ENCODE results near the gene FASTK. TPM values are rescaled to one million over a fixed set of nuclear protein-coding genes. Genes with fewer than 3 reads are reported as not detected.

Gene FASTK
- total and polyA plus RNA-seq, 4 donors = 45.6 to 216 (median 57.5) TPM

- 83 to 85% methylated on average over 4 of the region's 4 CpGs for WGBS, 2 donors
- H3K27ac ChIP-seq (ENCODE audit: low read depth in 1 of 2, low read length in 2 of 2) = no peak overlapping the region
- no peak overlapping the region for H3K4me3 ChIP-seq (ENCODE audit: low read length in 2 of 2)
- H3K4me1 ChIP-seq (ENCODE audit: control insufficient read depth in 1 of 2, insufficient read depth in 2 of 2, low read length in 2 of 2) = no peaks in the 10 kb centered on the region
- H3K27me3 ChIP-seq (ENCODE audit: control insufficient read depth in 1 of 2, insufficient read depth in 2 of 2, low read length in 1 of 2) = no peaks in the 10 kb centered on the region
- no peak for ATAC-seq (ENCODE audit: low FRiP score)
- intact Hi-C loops (cut with DNase I) = no loop called here
- no peak for DNase-seq
- H3K36me3 ChIP-seq (ENCODE audit: control insufficient read depth in 1 of 2, insufficient read depth in 2 of 2, low read length in 1 of 2) = no peaks in the 10 kb centered on the region
- H3K9me3 ChIP-seq (ENCODE audit: control insufficient read depth, low read length) = no peaks in the 10 kb centered on the region
These were observed 27.5 kb downstream of the FASTK start for GRCh38 chr7:151053096-151053495.

GRCh38 chr7:151051108-151051507 lies 29.5 kb downstream of the FASTK start:
- peak; percentile 73 to 90 for DNase-seq
- 1 to 2% methylated on average over 31 to 50 of the region's 50 CpGs for WGBS, 2 donors
- peak; percentile 63 for ATAC-seq (ENCODE audit: low FRiP score)
- Histone ChIP-seq H3K4me1 (ENCODE audit: control insufficient read depth in 1 of 2, insufficient read depth in 2 of 2, low read length in 2 of 2) (no peaks in the 10 kb centered on the region), H3K27ac (ENCODE audit: low read depth in 1 of 2, low read length in 2 of 2) (no peak overlapping the region), H3K27me3 (ENCODE audit: control insufficient read depth in 1 of 2, insufficient read depth in 2 of 2, low read length in 1 of 2) (no peaks in the 10 kb centered on the region), H3K4me3 (ENCODE audit: low read length in 2 of 2) (no peak overlapping the region), H3K9me3 (ENCODE audit: control insufficient read depth, low read length) (no peaks in the 10 kb centered on the region), H3K36me3 (ENCODE audit: control insufficient read depth in 1 of 2, insufficient read depth in 2 of 2, low read length in 1 of 2) (no peaks in the 10 kb centered on the region)
- intact Hi-C loops (cut with DNase I) = no loop called here

DNA sequence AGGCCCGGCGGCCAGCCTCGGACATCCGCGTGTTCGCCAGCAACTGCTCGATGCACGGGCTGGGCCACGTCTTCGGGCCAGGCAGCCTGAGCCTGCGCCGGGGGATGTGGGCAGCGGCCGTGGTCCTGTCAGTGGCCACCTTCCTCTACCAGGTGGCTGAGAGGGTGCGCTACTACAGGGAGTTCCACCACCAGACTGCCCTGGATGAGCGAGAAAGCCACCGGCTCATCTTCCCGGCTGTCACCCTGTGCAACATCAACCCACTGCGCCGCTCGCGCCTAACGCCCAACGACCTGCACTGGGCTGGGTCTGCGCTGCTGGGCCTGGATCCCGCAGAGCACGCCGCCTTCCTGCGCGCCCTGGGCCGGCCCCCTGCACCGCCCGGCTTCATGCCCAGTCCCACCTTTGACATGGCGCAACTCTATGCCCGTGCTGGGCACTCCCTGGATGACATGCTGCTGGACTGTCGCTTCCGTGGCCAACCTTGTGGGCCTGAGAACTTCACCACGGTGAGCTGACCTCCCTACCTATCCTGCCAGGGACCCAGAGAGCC lies 31.6 kb downstream of the FASTK start:
- H3K9me3 ChIP-seq (ENCODE audit: control insufficient read depth, low read length) = no peaks in the 10 kb centered on the region
- H3K27me3 ChIP-seq (ENCODE audit: control insufficient read depth in 1 of 2, insufficient read depth in 2 of 2, low read length in 1 of 2) = no peaks in the 10 kb centered on the region
- no peak overlapping the region for H3K27ac ChIP-seq (ENCODE audit: low read depth in 1 of 2, low read length in 2 of 2)
- WGBS, 2 donors = 90% methylated on average over 36 to 38 of the region's 38 CpGs
- no peaks in the 10 kb centered on the region for H3K36me3 ChIP-seq (ENCODE audit: control insufficient read depth in 1 of 2, insufficient read depth in 2 of 2, low read length in 1 of 2)
- no peak for ATAC-seq (ENCODE audit: low FRiP score)
- no peak for DNase-seq
- intact Hi-C loops (cut with DNase I) = no loop called here
- H3K4me3 ChIP-seq (ENCODE audit: low read length in 2 of 2) = no peak overlapping the region
- H3K4me1 ChIP-seq (ENCODE audit: control insufficient read depth in 1 of 2, insufficient read depth in 2 of 2, low read length in 2 of 2) = no peaks in the 10 kb centered on the region

GRCh38 chr7:151047976-151048815 lies 32.4 kb downstream of the FASTK start, which contains the start of gene ASIC3:
TSS of gene ASIC3 (plus strand) at chr7:151048531. CDS start at chr7:151048886, 355 bp downstream.
- Histone ChIP-seq H3K4me1 (ENCODE audit: control insufficient read depth in 1 of 2, insufficient read depth in 2 of 2, low read length in 2 of 2) (no peaks in the 10 kb centered on the region), H3K27ac (ENCODE audit: low read depth in 1 of 2, low read length in 2 of 2) (no peak within 1 kb of the TSS), H3K27me3 (ENCODE audit: control insufficient read depth in 1 of 2, insufficient read depth in 2 of 2, low read length in 1 of 2) (no peaks in the 10 kb centered on the region), H3K36me3 (ENCODE audit: control insufficient read depth in 1 of 2, insufficient read depth in 2 of 2, low read length in 1 of 2) (no peaks in the 10 kb centered on the region), H3K9me3 (ENCODE audit: control insufficient read depth, low read length) (no peaks in the 10 kb centered on the region), H3K4me3 (ENCODE audit: low read length in 2 of 2) (no peak within 1 kb of the TSS)
- ATAC-seq (ENCODE audit: low FRiP score) (no peak), DNase-seq (no peak)
- WGBS, 2 donors = 70 to 73% methylated on average over 22 of the region's 22 CpGs
- intact Hi-C loops (cut with DNase I) = no loop called here

GRCh38 chr7:151046603-151047573 lies 33.7 kb downstream of the FASTK start:
- no peaks in the 10 kb centered on the region for H3K36me3 ChIP-seq (ENCODE audit: control insufficient read depth in 1 of 2, insufficient read depth in 2 of 2, low read length in 1 of 2)
- ATAC-seq (ENCODE audit: low FRiP score) = no peak
- no peaks in the 10 kb centered on the region for H3K4me1 ChIP-seq (ENCODE audit: control insufficient read depth in 1 of 2, insufficient read depth in 2 of 2, low read length in 2 of 2)
- intact Hi-C loops (cut with DNase I) = no loop called here
- H3K27me3 ChIP-seq (ENCODE audit: control insufficient read depth in 1 of 2, insufficient read depth in 2 of 2, low read length in 1 of 2) = no peaks in the 10 kb centered on the region
- no peak overlapping the region for H3K4me3 ChIP-seq (ENCODE audit: low read length in 2 of 2)
- no peaks in the 10 kb centered on the region for H3K9me3 ChIP-seq (ENCODE audit: control insufficient read depth, low read length)
- H3K27ac ChIP-seq (ENCODE audit: low read depth in 1 of 2, low read length in 2 of 2) = no peak overlapping the region
- DNase-seq = peak in 1 of 2 donors; percentile 77
- WGBS, 2 donors = 20 to 23% methylated on average over 14 of the region's 14 CpGs

- 72 to 73% methylated on average over 9 of the region's 9 CpGs for WGBS, 2 donors
- DNase-seq = no peak
- no peaks in the 10 kb centered on the region for H3K4me1 ChIP-seq (ENCODE audit: control insufficient read depth in 1 of 2, insufficient read depth in 2 of 2, low read length in 2 of 2)
- intact Hi-C loops (cut with DNase I) = no loop called here
- no peak overlapping the region for H3K4me3 ChIP-seq (ENCODE audit: low read length in 2 of 2)
- H3K36me3 ChIP-seq (ENCODE audit: control insufficient read depth in 1 of 2, insufficient read depth in 2 of 2, low read length in 1 of 2) = no peaks in the 10 kb centered on the region
- H3K27me3 ChIP-seq (ENCODE audit: control insufficient read depth in 1 of 2, insufficient read depth in 2 of 2, low read length in 1 of 2) = no peaks in the 10 kb centered on the region
- no peak for ATAC-seq (ENCODE audit: low FRiP score)
- H3K27ac ChIP-seq (ENCODE audit: low read depth in 1 of 2, low read length in 2 of 2) = no peak overlapping the region
- no peaks in the 10 kb centered on the region for H3K9me3 ChIP-seq (ENCODE audit: control insufficient read depth, low read length)
These were observed 34.6 kb downstream of the FASTK start for GRCh38 chr7:151045967-151046366.

- no peak for ATAC-seq (ENCODE audit: low FRiP score)
- H3K9me3 ChIP-seq (ENCODE audit: control insufficient read depth, low read length) = no peaks in the 10 kb centered on the region
- DNase-seq = no peak
- 81 to 84% methylated on average over 11 of the region's 11 CpGs for WGBS, 2 donors
- intact Hi-C loops (cut with DNase I) = no loop called here
- no peak overlapping the region for H3K27ac ChIP-seq (ENCODE audit: low read depth in 1 of 2, low read length in 2 of 2)
- H3K27me3 ChIP-seq (ENCODE audit: control insufficient read depth in 1 of 2, insufficient read depth in 2 of 2, low read length in 1 of 2) = no peaks in the 10 kb centered on the region
- H3K4me1 ChIP-seq (ENCODE audit: control insufficient read depth in 1 of 2, insufficient read depth in 2 of 2, low read length in 2 of 2) = no peaks in the 10 kb centered on the region
- no peaks in the 10 kb centered on the region for H3K36me3 ChIP-seq (ENCODE audit: control insufficient read depth in 1 of 2, insufficient read depth in 2 of 2, low read length in 1 of 2)
- H3K4me3 ChIP-seq (ENCODE audit: low read length in 2 of 2) = no peak overlapping the region
These were observed 35.3 kb downstream of the FASTK start for GRCh38 chr7:151045262-151045661.

DNA sequence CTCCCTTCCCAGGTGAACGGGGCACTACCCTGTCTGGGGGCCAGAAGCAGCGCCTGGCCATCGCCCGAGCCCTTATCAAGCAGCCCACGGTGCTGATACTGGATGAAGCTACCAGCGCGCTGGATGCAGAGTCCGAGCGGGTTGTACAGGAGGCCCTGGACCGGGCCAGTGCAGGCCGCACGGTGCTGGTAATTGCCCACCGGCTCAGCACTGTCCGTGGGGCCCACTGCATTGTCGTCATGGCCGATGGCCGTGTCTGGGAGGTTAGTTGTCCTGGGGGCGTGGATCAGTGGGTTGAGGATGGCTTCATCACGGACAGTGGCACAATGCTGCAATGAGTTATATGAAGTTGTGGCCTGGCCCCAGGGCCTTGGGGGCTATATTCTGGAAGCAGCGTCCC lies 36.6 kb downstream of the FASTK start:
- H3K36me3 ChIP-seq (ENCODE audit: control insufficient read depth in 1 of 2, insufficient read depth in 2 of 2, low read length in 1 of 2) = no peaks in the 10 kb centered on the region
- no peaks in the 10 kb centered on the region for H3K4me1 ChIP-seq (ENCODE audit: control insufficient read depth in 1 of 2, insufficient read depth in 2 of 2, low read length in 2 of 2)
- no peak for DNase-seq
- H3K27ac ChIP-seq (ENCODE audit: low read depth in 1 of 2, low read length in 2 of 2) = no peak overlapping the region
- intact Hi-C loops (cut with DNase I) = no loop called here
- no peaks in the 10 kb centered on the region for H3K27me3 ChIP-seq (ENCODE audit: control insufficient read depth in 1 of 2, insufficient read depth in 2 of 2, low read length in 1 of 2)
- ATAC-seq (ENCODE audit: low FRiP score) = no peak
- H3K4me3 ChIP-seq (ENCODE audit: low read length in 2 of 2) = no peak overlapping the region
- no peaks in the 10 kb centered on the region for H3K9me3 ChIP-seq (ENCODE audit: control insufficient read depth, low read length)
- WGBS, 2 donors = 89 to 94% methylated on average over 14 to 20 of the region's 20 CpGs
